ENCODE results near the gene GNB3.

GRCh38 chr12:6821591-6822425 lies 18.9 kb upstream of the GNB3 start, which contains the start of gene GPR162:
- TF ChIP-seq ATF3 (IDR thresholded peaks at IDR 0.05): no peak
- no peak for TF ChIP-seq GABPA (IDR thresholded peaks at IDR 0.05 in 1 of 2, conservative IDR thresholded peaks at IDR 0.05 in 1 of 2)
- TF ChIP-seq MAX (IDR thresholded peaks at IDR 0.05): no peak
- no peak for TF ChIP-seq REST (IDR thresholded peaks at IDR 0.05)
- no peak for TF ChIP-seq CTCF (IDR thresholded peaks at IDR 0.05; ENCODE audit: low read depth, low read length, missing input control)
- no peak for TF ChIP-seq SP1 (IDR thresholded peaks at IDR 0.05)
- no peak for TF ChIP-seq RAD21 (IDR thresholded peaks at IDR 0.05)
- TF ChIP-seq TAF1 (conservative IDR thresholded peaks at IDR 0.05): no peak
- TF ChIP-seq YY1 (IDR thresholded peaks at IDR 0.05): no peak
- no peak for TF ChIP-seq FOXA1 (IDR thresholded peaks at IDR 0.05)
- TF ChIP-seq ZBTB33 (IDR thresholded peaks at IDR 0.05): no peak
- TF ChIP-seq EGR1 (IDR thresholded peaks at IDR 0.05; ENCODE audit: low read depth in 2 of 2): no peak
- TF ChIP-seq RXRA (IDR thresholded peaks at IDR 0.05): no peak
- no peak for TF ChIP-seq JUND (IDR thresholded peaks at IDR 0.05)
